GM21390 (cell line): ENCODE data around the gene FBLN5.

Experiments used
- ATAC-seq: cut with Tn5 transposase; IDR thresholded peaks from one replicate; pipeline ENCODE4 v1.9.1; 2021; ENCODE audit not compliant: unreplicated experiment

FBLN5 gene, protein sequence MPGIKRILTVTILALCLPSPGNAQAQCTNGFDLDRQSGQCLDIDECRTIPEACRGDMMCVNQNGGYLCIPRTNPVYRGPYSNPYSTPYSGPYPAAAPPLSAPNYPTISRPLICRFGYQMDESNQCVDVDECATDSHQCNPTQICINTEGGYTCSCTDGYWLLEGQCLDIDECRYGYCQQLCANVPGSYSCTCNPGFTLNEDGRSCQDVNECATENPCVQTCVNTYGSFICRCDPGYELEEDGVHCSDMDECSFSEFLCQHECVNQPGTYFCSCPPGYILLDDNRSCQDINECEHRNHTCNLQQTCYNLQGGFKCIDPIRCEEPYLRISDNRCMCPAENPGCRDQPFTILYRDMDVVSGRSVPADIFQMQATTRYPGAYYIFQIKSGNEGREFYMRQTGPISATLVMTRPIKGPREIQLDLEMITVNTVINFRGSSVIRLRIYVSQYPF

DNA sequence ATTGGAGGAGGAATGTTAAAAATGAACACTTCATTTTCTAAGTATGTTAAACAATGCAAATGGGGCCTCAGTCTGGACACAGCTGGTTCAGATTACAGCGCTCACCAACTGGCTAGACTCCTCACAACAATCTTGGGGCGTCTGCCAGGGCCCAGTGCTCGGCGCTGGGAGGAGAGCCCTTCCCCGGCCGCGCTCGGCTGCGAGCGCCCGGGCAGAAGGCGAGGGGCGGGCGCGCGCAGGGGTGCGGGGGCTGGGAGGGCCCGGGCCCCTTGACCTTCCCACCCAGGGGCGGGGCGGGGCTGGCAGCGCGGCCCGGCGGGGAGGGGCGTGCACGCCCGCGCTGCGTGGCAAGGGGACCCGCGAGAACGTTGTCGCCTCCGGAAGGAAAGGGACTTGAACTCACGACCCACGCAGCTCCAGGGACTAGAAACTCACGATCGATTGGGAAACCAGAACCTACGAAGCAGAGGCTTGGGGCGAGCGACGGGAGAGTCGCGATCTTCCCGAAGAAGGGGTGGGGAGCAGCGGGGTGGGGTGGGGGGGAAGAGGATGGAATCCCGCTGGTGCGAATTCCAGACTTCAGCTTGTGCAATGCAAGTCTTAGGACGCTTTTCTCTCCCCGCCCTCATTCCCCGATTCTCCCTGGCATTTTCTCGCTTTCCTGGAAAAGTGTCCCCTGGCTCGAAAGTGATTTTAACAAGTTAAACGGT, at the start of gene FBLN5:
TSS of gene FBLN5 (minus strand) at position 220 of the 710 bp plus-strand sequence. CDS start 465 bp downstream, outside the sequence.
- no peak for ATAC-seq

DNA sequence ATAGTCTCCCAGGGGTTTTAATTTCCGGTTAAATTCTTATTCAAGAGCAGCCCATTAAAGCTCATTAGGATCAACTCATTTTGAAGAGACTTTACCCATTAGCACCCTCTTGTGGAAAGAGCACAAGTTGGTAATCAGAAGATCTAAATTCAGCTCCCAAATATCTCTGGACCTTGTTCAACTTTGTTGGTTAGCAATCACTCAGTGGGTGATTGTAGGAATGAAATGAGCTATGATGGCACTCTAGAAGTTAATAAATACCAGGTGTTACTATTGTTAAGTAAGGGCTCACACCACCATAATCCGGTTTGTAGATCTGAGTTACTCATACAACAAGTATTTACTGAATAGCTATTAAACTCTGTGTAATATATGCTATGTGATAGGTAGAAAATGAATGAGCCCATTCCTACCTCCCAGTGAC, 49.5 kb upstream of the FBLN5 start:
- no peak for ATAC-seq

DNA sequence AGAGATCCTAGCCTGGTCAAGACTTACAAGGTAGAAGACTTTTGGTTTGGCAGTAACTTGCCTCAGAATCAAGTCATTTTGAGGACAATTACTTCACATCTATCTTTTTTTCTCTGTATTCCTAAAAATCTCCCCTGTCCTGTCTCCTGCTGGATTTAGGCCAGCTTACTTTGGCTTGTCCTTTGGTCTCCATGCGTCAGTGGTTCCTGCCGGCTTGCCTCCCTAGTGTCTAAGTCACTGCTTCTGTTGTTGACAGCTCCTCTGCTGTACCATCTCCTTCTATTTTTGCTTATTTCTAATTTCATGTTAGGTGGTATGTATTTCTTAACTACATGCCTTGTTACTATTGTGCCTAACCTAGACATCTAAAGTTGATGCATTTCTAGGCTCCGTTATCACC, 39.7 kb upstream of the FBLN5 start:
- no peak for ATAC-seq

- ATAC-seq: no peak
These were observed 38.2 kb upstream of the FBLN5 start for GRCh38 chr14:91985521-91986255.

DNA sequence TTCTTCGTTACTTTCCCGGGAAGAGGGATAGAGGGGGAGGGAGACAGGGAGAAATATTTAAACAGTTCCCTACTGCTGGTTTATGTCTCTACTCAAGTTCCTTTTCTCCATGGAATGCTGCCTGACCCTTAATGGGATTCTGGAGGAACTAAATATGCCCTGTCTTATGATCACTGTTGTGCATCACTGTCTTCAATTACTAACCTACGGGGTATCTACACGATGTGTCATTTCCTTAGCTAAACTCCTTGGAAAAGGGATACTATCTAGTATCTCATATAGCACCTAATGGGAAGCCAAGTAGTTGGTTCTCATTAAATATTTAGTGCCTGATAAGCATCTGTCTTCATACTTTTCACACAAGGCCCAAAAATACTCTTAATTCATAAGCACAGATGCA, 37.5 kb upstream of the FBLN5 start:
- no peak for ATAC-seq

DNA sequence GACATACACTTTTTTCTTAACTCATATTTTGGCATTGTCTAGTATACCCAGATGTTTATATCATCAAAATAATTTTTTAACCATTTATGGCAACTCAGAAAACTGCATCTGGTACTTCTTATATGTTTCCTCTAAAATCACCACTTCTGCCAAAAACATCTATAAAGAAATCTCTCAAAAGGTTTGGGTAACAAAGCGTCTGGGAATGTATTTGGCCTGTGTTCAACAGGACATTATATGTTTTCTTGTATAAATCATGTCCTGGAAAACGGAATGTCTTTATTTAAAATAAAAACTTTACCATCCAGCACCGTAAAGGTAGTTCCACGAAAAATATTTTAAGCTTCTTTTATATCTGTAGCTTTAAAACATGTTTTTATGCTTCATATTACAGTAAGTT, 36.1 kb upstream of the FBLN5 start:
- ATAC-seq: no peak

- peak; percentile 70 for ATAC-seq
These were observed 32.7 kb upstream of the FBLN5 start for GRCh38 chr14:91980157-91980556.

- ATAC-seq: no peak
These were observed 30.4 kb upstream of the FBLN5 start for GRCh38 chr14:91977884-91978283.

- ATAC-seq: no peak
These were observed 28.3 kb upstream of the FBLN5 start for GRCh38 chr14:91975763-91976162.

DNA sequence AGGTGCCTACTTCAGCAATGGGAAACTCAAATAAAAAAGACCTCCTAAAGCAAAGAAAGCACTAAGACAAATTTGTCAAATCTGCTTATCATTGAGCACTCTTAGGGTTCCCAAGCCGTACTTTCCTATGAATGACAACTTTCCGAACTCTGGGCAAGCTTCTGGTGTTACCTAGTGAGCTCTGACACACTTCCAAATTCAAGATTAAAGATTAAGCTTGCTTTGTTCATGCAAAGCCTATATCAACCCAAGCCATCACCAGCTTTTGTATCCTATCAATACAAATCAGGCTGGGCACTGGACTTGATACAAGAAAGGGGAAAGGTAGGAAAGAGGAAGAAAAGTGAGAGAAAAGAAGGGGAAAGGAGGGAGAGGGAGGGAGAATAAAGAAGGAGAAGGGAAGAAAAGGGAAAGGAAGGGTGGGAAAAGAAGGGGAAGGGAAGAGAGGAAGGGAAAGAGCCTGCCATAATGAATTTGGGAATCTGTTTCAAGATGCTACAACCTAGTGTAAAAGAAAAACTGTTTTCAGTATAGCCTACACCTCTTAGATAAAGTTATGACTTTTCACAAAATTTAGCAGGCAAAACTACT, 23.8 kb upstream of the FBLN5 start:
- ATAC-seq: no peak

DNA sequence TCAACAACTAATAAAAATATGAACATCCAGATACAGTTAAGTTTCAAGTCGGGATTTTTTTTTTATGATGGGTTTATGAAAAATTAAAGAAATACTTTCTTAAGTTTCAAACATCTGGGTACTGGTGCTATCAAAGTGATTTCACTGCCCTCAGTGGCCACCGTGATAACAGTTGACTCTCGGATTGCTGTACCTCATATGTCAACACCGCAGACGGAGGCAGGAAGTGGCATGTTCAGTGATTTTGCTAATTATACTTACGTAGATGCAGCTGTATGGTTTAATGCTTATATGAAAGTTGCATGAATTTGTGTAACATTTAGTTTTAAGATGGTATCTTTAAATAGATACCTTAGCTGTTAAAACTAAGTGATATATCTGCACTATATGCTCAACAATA, 20.8 kb upstream of the FBLN5 start:
- no peak for ATAC-seq

- no peak for ATAC-seq
These were observed 17.2 kb upstream of the FBLN5 start for GRCh38 chr14:91964724-91965123.

GRCh38 chr14:91964011-91964410, 16.5 kb upstream of the FBLN5 start:
- no peak for ATAC-seq

DNA sequence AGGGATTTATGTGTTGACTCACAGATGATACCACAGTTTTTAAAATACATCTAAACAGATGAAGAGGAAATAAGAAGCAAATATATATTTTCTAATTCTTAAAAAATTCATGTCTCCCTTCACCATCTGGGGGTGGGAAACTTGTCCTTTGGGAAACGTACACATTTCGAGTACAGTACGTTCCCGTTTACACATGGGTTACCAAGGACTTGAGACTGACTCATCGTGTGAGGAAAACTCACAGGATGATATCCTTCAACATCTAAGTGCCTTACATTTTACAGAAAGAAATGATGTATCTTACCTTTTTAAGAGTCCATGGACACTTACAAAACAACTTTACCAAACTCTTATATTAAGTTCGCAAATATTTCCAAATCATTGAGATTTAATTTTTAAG, 16.0 kb upstream of the FBLN5 start:
- ATAC-seq: no peak

DNA sequence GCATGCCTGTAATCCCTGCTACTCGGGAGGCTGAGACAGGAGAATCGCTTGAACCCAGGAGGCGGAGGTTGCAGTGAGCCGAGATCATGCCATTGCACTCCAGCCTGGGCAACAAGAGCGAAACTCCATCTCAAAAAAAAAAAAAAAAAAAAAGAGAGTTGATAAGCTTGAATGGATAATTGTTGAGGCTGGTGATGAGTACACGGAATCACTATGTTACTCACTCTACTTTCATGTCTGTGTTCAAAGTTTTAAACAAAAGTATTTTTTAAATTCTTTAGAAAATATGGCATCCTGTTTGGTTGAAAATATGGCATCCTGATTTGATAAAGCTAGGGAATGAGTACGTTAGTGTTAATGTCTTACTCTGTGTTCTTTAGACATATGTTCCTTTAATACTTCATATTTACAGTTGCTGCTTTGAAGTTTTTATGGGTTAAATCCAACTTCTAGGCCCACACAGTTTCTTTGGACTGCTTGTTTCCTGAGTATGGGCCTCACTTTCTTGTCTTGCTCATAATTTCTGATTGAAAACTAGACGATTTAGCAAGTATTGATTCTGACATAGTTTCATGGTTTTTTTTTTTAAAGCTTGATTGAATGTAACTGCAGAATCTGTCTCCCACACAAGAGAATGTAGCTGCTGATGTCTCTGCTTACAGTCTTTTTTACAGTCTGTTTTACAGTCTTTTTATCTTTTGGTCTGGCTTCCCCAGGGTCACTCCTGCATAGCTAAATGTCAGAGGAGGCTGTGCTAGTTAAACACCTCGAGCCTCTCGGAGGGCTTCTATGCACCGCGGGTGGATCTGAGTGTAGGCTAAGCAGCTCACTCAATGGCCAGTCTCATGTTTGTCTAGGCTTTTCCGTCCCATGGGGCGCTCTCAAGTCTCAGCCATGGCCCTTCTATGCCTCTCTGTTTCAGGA, 14.1 kb upstream of the FBLN5 start:
- ATAC-seq: no peak

GRCh38 chr14:91957876-91958313, 10.4 kb upstream of the FBLN5 start:
- ATAC-seq: no peak

GRCh38 chr14:91956616-91957015, 9.1 kb upstream of the FBLN5 start:
- ATAC-seq: no peak

- ATAC-seq: no peak
These were observed 7.7 kb upstream of the FBLN5 start for GRCh38 chr14:91955168-91955567.

DNA sequence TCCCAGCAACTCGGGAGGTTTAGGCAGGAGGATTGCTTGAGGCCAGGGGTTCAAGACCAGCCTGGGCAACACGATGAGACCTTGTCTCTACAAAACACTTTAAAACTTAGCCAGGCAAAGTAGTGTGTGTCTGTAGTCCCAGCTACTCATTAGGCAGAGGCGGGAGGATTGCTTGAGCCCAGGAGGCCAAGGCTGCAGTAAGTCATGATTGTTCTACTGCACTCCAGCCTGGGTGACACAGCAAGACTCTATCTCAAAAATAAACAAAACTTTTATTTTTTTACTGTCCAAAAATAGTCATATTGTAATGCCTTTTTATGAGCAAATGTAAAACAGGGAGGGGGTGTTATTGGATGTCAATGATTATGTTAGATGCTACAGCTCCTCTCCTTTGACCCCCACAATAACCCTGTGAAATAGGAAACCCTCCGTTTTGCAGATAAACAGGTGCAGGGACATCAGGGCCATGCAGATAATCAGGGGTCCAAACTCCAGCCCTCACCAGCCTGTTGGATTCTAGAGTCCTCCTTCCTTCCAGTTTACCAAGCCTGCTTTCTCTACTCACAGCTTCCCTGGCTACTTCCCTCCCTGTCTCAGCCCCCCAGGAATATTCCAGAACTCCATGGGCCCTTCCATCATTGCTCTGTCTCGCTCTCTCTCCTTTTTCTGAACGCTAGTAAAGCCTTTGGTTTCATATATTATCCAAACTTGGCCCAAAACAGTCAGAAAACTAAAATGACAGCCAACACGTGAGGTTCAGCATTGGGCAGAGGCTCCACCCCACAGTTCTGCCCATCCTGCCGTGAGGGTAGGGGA, 5.9 kb upstream of the FBLN5 start:
- ATAC-seq: no peak
